BE2C (cell line): ENCODE data around the gene PABPC1L2A. TPM values are rescaled to one million over a fixed set of nuclear protein-coding genes. Genes with fewer than 3 reads are reported as not detected.
"Not testable (repeated sequence)": the region's sequence is repeated elsewhere in the genome, so short reads cannot be mapped to it uniquely, and the experiment has no call there.

Experiments used
- DNase-seq: peaks from one replicate; pipeline ENCODE4 v3.0.0-alpha.2; 2020
- H3K27me3 ChIP-seq: fragments of 250-450 bp; sonication (Bioruptor Pico); 2 replicates; pipeline ENCODE4 v1.5.1; 2020; ENCODE audit warnings: mild to moderate bottlenecking
- H3K36me3 ChIP-seq: fragments of 250-450 bp; sonication (Bioruptor Pico); 2 replicates; pipeline ENCODE4 v1.5.1; 2020; ENCODE audit warnings: mild to moderate bottlenecking
- H3K4me1 ChIP-seq: fragments of 250-450 bp; sonication (Bioruptor Pico); 2 replicates; pipeline ENCODE4 v1.5.1; 2020
- H3K4me3 ChIP-seq: 2 replicates; pipeline ENCODE4 v1.5.1; 2011; ENCODE audit warnings: low read depth, low read length
- H3K9me3 ChIP-seq: fragments of 250-450 bp; sonication (Bioruptor Pico); 2 replicates; pipeline ENCODE4 v1.5.1; 2020
- polyA plus RNA-seq: library from polyadenylated mRNA; unstranded; fragments of >200 nt; gene quantifications from one replicate; pipeline ENCODE4 v1.2.1, GENCODE V29; 2012; ENCODE audit warnings: low read depth, missing spikeins; ENCODE audit not compliant: insufficient read length, insufficient read depth
- TF ChIP-seq, protein P1 (sequence below): IDR thresholded peaks from 2 replicates; pipeline ENCODE4 v1.5.1; 2012; ENCODE audit warnings: mild to moderate bottlenecking, low read depth, low read length

PABPC1L2A gene
- not detected for polyA plus RNA-seq

DNA sequence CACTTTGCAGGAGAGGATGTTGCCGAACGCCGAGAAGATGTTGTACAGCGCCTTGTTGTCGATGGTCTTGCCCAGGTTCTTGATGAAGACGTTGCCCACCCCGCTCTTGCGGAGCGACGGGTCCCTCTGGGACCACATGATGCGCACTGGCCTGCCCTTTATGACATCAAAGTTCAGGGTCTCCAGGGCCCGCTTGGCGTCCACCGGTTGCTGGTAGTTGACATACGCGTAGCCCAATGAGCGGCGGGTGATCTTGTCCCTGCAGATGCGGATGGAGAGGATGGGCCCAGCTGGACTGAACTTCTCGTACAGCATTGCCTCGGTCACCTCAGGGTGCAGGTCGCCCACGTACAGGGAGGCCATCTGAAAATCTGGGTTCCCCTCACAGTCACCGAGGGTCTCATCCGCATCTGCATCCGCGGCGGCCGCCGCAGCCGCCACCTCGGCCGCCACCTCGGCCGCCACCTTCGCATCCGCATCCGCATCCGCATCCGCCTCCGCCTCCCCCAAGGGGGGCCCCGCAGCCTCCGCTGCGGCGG, at the start of gene PABPC1L2A:
TSS of gene PABPC1L2A (minus strand) at position 489 of the 539 bp plus-strand sequence. CDS start at position 363, 126 bp downstream.
- H3K27me3 ChIP-seq, H3K9me3 ChIP-seq, H3K4me1 ChIP-seq, H3K36me3 ChIP-seq, H3K4me3 ChIP-seq, DNase-seq: not testable (repeated sequence)

- no peak for DNase-seq
- Histone ChIP-seq H3K9me3 (no peaks in the 10 kb centered on the region), H3K4me1 (no peaks in the 10 kb centered on the region), H3K27me3 (no peaks in the 10 kb centered on the region), H3K36me3 (no peaks in the 10 kb centered on the region), H3K4me3 (no peak overlapping the region)
- TF ChIP-seq, protein P1, sequence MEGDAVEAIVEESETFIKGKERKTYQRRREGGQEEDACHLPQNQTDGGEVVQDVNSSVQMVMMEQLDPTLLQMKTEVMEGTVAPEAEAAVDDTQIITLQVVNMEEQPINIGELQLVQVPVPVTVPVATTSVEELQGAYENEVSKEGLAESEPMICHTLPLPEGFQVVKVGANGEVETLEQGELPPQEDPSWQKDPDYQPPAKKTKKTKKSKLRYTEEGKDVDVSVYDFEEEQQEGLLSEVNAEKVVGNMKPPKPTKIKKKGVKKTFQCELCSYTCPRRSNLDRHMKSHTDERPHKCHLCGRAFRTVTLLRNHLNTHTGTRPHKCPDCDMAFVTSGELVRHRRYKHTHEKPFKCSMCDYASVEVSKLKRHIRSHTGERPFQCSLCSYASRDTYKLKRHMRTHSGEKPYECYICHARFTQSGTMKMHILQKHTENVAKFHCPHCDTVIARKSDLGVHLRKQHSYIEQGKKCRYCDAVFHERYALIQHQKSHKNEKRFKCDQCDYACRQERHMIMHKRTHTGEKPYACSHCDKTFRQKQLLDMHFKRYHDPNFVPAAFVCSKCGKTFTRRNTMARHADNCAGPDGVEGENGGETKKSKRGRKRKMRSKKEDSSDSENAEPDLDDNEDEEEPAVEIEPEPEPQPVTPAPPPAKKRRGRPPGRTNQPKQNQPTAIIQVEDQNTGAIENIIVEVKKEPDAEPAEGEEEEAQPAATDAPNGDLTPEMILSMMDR: 0 out of 2 replicates have a peak, but pooled peaks have one; percentile 6
Observed at GRCh38 chrX:73127700-73128241, 48.5 kb upstream of the PABPC1L2A start.

DNA sequence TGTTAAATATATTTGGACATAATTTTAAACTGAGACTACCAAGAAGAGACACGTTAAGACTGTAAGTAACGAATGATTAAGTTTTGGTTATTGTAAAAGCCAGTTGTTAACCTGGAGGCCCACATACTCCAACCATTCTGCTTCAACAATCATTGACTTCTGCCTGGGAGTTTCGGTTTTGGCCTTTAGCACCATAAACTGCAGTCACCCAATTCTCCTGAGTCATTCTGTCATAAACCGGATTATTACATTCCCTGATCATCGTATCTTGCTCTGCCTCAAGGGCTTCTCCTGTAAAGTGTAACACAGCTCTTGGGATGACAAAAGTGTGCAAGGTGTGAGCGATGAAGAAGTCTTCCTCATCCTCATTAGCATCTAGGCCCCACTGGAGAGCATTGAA, 46.9 kb upstream of the PABPC1L2A start:
- no peaks in the 10 kb centered on the region for H3K9me3 ChIP-seq
- no peak overlapping the region for H3K4me3 ChIP-seq
- DNase-seq: no peak
- no peaks in the 10 kb centered on the region for H3K27me3 ChIP-seq
- no peaks in the 10 kb centered on the region for H3K36me3 ChIP-seq
- H3K4me1 ChIP-seq: no peaks in the 10 kb centered on the region
- TF ChIP-seq, protein P1: no peak

GRCh38 chrX:73099505-73099904, 20.2 kb upstream of the PABPC1L2A start:
- not testable (repeated sequence) for H3K4me3 ChIP-seq, DNase-seq, H3K36me3 ChIP-seq, H3K9me3 ChIP-seq, H3K4me1 ChIP-seq, H3K27me3 ChIP-seq

GRCh38 chrX:73086766-73087165, 7.5 kb upstream of the PABPC1L2A start:
- H3K27me3 ChIP-seq, DNase-seq, H3K9me3 ChIP-seq, H3K36me3 ChIP-seq, H3K4me3 ChIP-seq, H3K4me1 ChIP-seq: not testable (repeated sequence)

GRCh38 chrX:73079884-73080283, 572 bp upstream of the PABPC1L2A start:
- H3K4me3 ChIP-seq, H3K36me3 ChIP-seq, H3K27me3 ChIP-seq, H3K4me1 ChIP-seq, H3K9me3 ChIP-seq, DNase-seq: not testable (repeated sequence)

- H3K4me3 ChIP-seq, H3K27me3 ChIP-seq, H3K36me3 ChIP-seq, DNase-seq, H3K4me1 ChIP-seq, H3K9me3 ChIP-seq: not testable (repeated sequence)
Observed at GRCh38 chrX:73078597-73078996, 715 bp downstream of the PABPC1L2A start.

DNA sequence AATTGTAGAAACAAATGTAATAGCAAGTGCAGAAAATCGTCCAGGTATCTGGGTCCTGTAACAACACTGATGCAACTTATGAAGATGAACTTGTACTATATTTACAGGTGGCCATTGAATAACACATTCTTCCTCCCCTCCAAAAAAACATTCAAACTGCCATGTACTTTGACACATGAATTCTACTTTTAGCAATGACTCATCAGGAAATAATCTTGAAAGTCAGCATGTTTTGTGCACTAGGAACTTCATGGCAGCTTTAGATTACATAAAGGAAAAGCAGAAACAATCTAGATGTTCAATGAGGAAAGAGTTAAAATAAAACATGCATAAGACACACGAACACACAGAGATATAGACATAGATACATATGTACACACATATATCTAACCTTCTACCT, 2.5 kb downstream of the PABPC1L2A start:
- DNase-seq: no peak
- Histone ChIP-seq H3K36me3 (no peaks in the 10 kb centered on the region), H3K9me3 (no peaks in the 10 kb centered on the region), H3K4me1 (no peaks in the 10 kb centered on the region), H3K4me3 (no peak overlapping the region), H3K27me3 (no peaks in the 10 kb centered on the region)
- TF ChIP-seq, protein P1: no peak
